Spleen (tissue), 11 donors: ENCODE data around the gene TSPO. TPM values are rescaled to one million over a fixed set of nuclear protein-coding genes. Genes with fewer than 3 reads are reported as not detected.

Experiments used
- DNase-seq: peaks from one replicate; pipeline ENCODE4 v3.0.0-alpha.2; 2020
- H3K27ac ChIP-seq, 8 donors: fragments of 200-600 bp; sonication (generic) in 7 of 8; 1 replicate in 4 of 8; 2 replicates in 4 of 8; pipeline versions ENCODE4 v1.5.0 to v1.8.0; 2016 to 2021; ENCODE audit warnings: inconsistent platforms in 4 of 8, mild to moderate bottlenecking in 4 of 8, moderate library complexity in 1 of 8
- H3K27me3 ChIP-seq, 7 donors: fragments of 200-600 bp; sonication (generic) in 6 of 7; replicated peaks in 1 of 7; 1 replicate in 4 of 7; 2 replicates in 3 of 7; pipeline versions ENCODE4 v1.5.0 to v1.8.0; 2016 to 2021; ENCODE audit warnings: inconsistent platforms in 3 of 7, mild to moderate bottlenecking in 1 of 7
- H3K36me3 ChIP-seq, 6 donors: fragments of 200-600 bp; sonication (generic) in 5 of 6; 1 replicate in 4 of 6; 2 replicates in 2 of 6; pipeline versions ENCODE4 v1.5.0 to v1.8.0; 2016 to 2021; ENCODE audit warnings: inconsistent platforms in 2 of 6
- H3K4me1 ChIP-seq, 6 donors: fragments of 200-600 bp; sonication (generic) in 5 of 6; 1 replicate in 3 of 6; 2 replicates in 3 of 6; pipeline versions ENCODE4 v1.5.0 to v1.8.0; 2016 to 2021; ENCODE audit warnings: inconsistent platforms in 3 of 6
- H3K4me3 ChIP-seq, 8 donors: fragments of 200-600 bp; sonication (generic) in 7 of 8; 1 replicate in 4 of 8; 2 replicates in 4 of 8; pipeline versions ENCODE4 v1.5.0 to v1.8.0; 2016 to 2021; ENCODE audit warnings: inconsistent platforms in 4 of 8, mild to moderate bottlenecking in 4 of 8, moderate library complexity in 2 of 8
- H3K9me3 ChIP-seq, 8 donors: fragments of 200-600 bp; sonication (generic) in 7 of 8; 1 replicate in 4 of 8; 2 replicates in 4 of 8; pipeline versions ENCODE4 v1.5.0 to v1.8.0; 2016 to 2021; ENCODE audit warnings: inconsistent platforms in 4 of 8
- POLR2A ChIP-seq, 3 donors: fragments of 450-650 bp; IDR thresholded peaks; one replicate each; pipeline ENCODE4 v1.5.1; 2017; ENCODE audit warnings: antibody characterized with exemption in 3 of 3, mild to moderate bottlenecking in 1 of 3
- POLR2AphosphoS5 ChIP-seq, 3 donors: sonication (generic); formaldehyde crosslinking; IDR thresholded peaks; one replicate each; pipeline ENCODE4 v1.5.1; 2017; ENCODE audit warnings: antibody characterized with exemption in 3 of 3
- WGBS, 5 donors: extraction: QIAGEN DNeasy Blood & Tissue Kit in 3 of 5; methylation state at CpG; one replicate each; pipeline versions ENCODE4 v1.1.5 to v1.1.7; 2013 to 2018; 5-methylcytosine and 5-hydroxymethylcytosine counted together
- intact Hi-C: fragments of 100-400 bp; cut with DNase I; formaldehyde crosslinking; loops from one replicate; pipeline ENCODE4 v1.15.0; 2023; ENCODE audit warnings: low total_unique reads
- polyA plus RNA-seq, 3 donors: library from polyadenylated mRNA; stranded (reverse); fragments of 200-250 nt; gene quantifications; one replicate each; pipeline ENCODE4 v1.2.1, GENCODE V29; 2013
- total RNA-seq, 7 donors: library from RNA; depleted of rRNA in 3 of 7; stranded (reverse); fragments of >200 nt in 3 of 7; fragmentation: NEBNext Ultra II Directional in 4 of 7; extraction: Animal tissue kit (Norgen Biotek cat#: 25700) in 4 of 7; gene quantifications; one replicate each; pipeline versions ENCODE4 v1.1.0 to v1.2.1, GENCODE V29; 2016 to 2021
- TF ChIP-seq, protein P1 (sequence below), 11 experiments: fragments of 200-600 bp in 7 of 11; fragments of 450-650 bp in 4 of 11; sonication (generic) in 4 of 11; IDR thresholded peaks in 8 of 11; conservative IDR thresholded peaks in 3 of 11; 1 replicate in 7 of 11; 2 replicates in 4 of 11; pipeline versions ENCODE4 v1.4.0 to v1.8.0; 2016 to 2021; ENCODE audit warnings: antibody characterized with exemption in 11 of 11, inconsistent platforms in 4 of 11, mild to moderate bottlenecking in 1 of 11
- donor health status: healthy with polysubstance abuse.
- donor health status: DM: no; HTN: no; CAD: no; lungs with moderate emphysema.
- donor health status: DM: no; HTN: no; CAD: no.
- donor health status: Bipolar disorder and iron deficiency.
- donor health status: healthy.
- donor health status: DM: no; HTN: no; CAD: no.
- donor health status: DM: yes; HTN: yes; CAD: no.

TSPO gene
- total and polyA plus RNA-seq, 10 donors, result 90.1 to 596 (median 152) TPM

DNA sequence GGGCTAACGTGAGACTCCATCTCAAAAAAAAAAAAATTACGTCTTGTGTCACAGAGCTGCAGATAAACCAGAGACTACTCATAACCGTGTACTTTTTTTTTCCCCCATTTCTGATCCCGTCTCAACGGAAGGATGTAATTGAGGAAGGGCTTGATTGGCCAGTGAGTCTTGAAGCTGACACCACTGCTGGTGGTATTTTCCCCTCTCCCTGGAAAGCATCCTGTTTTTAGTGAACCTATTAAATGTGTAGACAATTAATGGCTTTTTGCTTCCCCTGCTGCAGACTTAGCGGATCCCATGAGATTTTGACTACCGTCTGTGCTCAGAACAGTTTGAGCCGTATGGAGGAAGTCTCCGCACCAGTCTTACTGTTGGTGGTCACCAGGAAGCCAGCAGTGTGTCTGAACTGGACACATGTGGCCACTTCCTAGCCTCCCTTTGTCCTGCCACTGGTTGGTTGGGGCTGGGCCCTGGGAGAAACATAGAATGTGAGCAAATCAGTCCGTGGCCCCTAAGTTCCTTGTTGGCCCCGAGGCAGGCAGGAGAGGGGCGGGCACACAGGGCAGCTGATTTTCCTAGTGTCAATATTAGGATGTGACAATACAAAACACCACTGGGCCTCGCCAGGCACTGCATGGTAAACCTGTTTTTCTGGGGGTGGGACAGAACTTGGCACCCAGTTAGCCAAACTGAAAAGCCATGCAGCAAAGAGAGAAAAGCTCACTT is 37.7 kb upstream of the TSPO start:
- peaks cover 4 to 90% (median 38%) of the 10 kb centered on the region in 7 donors for H3K27me3 ChIP-seq
- no peak for DNase-seq
- 43 to 45% (median 43%) methylated on average over 13 of the region's 13 CpGs for WGBS, 5 donors
- intact Hi-C loops, result no loop called here
- peaks cover 9 to 65% (median 45%) of the 10 kb centered on the region in 6 donors for H3K4me1 ChIP-seq
- no peak overlapping the region for H3K4me3 ChIP-seq
- no peak for TF ChIP-seq POLR2A (IDR thresholded peaks at IDR 0.05)
- TF ChIP-seq, protein P1, sequence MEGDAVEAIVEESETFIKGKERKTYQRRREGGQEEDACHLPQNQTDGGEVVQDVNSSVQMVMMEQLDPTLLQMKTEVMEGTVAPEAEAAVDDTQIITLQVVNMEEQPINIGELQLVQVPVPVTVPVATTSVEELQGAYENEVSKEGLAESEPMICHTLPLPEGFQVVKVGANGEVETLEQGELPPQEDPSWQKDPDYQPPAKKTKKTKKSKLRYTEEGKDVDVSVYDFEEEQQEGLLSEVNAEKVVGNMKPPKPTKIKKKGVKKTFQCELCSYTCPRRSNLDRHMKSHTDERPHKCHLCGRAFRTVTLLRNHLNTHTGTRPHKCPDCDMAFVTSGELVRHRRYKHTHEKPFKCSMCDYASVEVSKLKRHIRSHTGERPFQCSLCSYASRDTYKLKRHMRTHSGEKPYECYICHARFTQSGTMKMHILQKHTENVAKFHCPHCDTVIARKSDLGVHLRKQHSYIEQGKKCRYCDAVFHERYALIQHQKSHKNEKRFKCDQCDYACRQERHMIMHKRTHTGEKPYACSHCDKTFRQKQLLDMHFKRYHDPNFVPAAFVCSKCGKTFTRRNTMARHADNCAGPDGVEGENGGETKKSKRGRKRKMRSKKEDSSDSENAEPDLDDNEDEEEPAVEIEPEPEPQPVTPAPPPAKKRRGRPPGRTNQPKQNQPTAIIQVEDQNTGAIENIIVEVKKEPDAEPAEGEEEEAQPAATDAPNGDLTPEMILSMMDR (IDR thresholded peaks at IDR 0.05 in 8 of 11, conservative IDR thresholded peaks at IDR 0.05 in 3 of 11), result no peak
- TF ChIP-seq POLR2AphosphoS5 (IDR thresholded peaks at IDR 0.05), result no peak
- H3K9me3 ChIP-seq, result no peaks in the 10 kb centered on the region
- H3K27ac ChIP-seq, result no peak overlapping the region
- H3K36me3 ChIP-seq, result no peaks in the 10 kb centered on the region

DNA sequence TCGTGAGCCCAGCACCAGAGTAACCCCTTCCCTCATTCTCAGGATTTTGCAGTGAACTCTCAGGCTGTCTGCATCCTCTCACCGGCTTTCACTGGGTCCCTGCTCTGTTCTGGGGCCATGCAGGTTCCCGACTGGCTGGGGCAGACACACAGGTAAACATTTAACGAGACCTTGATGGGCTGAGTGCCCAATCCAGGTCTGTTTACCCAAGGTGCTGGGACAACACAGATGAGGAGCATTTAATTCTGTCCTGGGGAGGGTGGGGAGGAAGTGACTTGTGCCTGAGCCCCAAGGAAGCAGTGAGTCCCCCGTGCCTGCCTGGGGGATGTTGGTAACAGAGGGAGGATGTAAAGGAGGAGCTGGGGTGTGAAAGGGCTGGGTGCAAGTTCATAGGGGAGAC is 36.4 kb upstream of the TSPO start:
- Histone ChIP-seq H3K9me3 (no peaks in the 10 kb centered on the region), H3K36me3 (no peaks in the 10 kb centered on the region), H3K27me3 (peaks cover 0 to 86% (median 38%) of the 10 kb centered on the region in 7 donors), H3K27ac (no peak overlapping the region), H3K4me3 (no peak overlapping the region), H3K4me1 (peaks cover 12 to 73% (median 52%) of the 10 kb centered on the region in 6 donors)
- TF ChIP-seq, protein P1 (IDR thresholded peaks at IDR 0.05 in 8 of 11, conservative IDR thresholded peaks at IDR 0.05 in 3 of 11), result no peak
- TF ChIP-seq POLR2A (IDR thresholded peaks at IDR 0.05), result no peak
- intact Hi-C loops, result no loop called here
- DNase-seq, result no peak
- 50 to 64% (median 59%) methylated on average over 5 of the region's 5 CpGs for whole genome bisulfite sequencing, 5 donors

DNA sequence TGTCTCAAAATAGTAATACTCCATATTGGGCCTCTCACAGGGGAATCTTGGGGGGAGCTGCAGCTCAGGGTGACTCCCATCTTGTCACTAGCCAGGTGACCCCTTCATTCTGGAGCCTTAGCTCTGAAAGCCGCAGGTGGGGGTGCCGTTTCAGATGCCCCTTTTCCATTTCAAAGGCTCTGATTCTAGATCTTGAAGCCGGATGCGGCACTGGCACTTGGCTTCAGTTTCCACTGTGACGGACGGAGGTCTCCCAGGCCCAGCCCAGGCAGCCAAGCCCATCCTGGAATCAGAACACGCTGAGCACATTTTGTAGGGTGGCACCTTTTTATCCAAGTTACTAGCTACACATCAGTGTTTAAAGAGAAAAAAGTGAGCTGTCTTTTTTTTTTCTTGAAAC is 34.4 kb upstream of the TSPO start:
- DNase-seq, result no peak
- Histone ChIP-seq H3K27me3 (peaks cover 0 to 81% (median 22%) of the 10 kb centered on the region in 7 donors), H3K4me3 (no peak overlapping the region), H3K9me3 (no peaks in the 10 kb centered on the region), H3K27ac (no peak overlapping the region), H3K4me1 (peaks cover 6 to 61% (median 37%) of the 10 kb centered on the region in 6 donors), H3K36me3 (no peaks in the 10 kb centered on the region)
- WGBS, 5 donors, result 92 to 97% (median 93%) methylated on average over 7 of the region's 7 CpGs
- no peak for TF ChIP-seq POLR2AphosphoS5 (IDR thresholded peaks at IDR 0.05)
- no peak for TF ChIP-seq POLR2A (IDR thresholded peaks at IDR 0.05)
- TF ChIP-seq, protein P1 (IDR thresholded peaks at IDR 0.05 in 8 of 11, conservative IDR thresholded peaks at IDR 0.05 in 3 of 11), result no peak
- intact Hi-C loops, result no loop called here

DNA sequence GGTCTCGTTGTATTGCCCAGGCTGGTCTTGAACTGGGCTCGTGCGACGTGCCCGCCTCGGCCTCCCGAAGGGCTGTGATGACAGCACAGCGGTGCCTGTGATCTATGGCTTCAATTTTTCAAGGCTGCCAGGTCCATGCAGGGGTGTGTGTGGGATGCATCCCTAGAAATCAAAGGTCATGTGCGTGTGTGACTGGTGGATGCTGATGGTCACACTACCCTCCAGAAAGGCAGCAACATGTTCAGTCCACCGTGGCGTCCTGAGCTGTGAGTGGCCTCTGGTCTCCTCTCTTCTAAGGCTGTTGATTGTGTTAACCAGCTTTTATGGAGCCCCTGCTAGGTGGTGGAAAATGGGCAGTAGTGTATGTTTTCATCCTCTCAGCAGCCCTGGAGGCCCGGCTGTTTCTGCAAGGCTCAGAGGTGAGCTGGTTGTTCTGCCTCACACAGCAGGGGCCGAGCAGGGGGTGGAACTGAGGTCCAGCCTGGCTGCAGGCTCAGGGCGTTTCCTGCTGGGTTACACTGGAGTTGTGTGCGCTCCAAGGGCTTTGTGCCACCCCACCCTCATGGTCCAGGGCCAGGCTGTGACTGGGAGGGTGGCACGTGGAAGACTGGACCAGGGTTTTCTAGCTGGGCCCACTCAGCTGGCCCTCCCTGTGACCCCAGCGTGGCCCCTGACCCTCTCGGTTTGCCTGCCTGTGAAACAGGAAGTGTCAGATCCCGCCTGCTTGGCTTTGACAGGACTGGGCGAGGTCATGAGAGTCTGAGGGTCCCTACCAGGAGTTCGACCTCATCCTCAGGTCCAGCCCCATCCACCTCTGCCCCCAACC is 33.1 kb upstream of the TSPO start:
- no peaks in the 10 kb centered on the region for H3K9me3 ChIP-seq
- H3K27me3 ChIP-seq, result peaks cover 0 to 68% (median 9%) of the 10 kb centered on the region in 7 donors
- H3K27ac ChIP-seq, result peak overlapping the region in 4 of 8 donors; percentile 0 to 47 (median 39)
- no peak overlapping the region for H3K4me3 ChIP-seq
- DNase-seq, result no peak
- 63 to 72% (median 64%) methylated on average over 16 to 21 of the region's 21 CpGs for WGBS, 5 donors
- H3K36me3 ChIP-seq, result no peaks in the 10 kb centered on the region
- intact Hi-C loops, result no loop called here
- peaks cover 6 to 68% (median 37%) of the 10 kb centered on the region in 6 donors for H3K4me1 ChIP-seq
- no peak for TF ChIP-seq POLR2A (IDR thresholded peaks at IDR 0.05)
- TF ChIP-seq POLR2AphosphoS5 (IDR thresholded peaks at IDR 0.05), result peak in 1 of 3 donors; percentile 39
